ENCODE measurements around the gene AKAP1. TPM values are rescaled to one million over a fixed set of nuclear protein-coding genes. Genes with fewer than 3 reads are reported as not detected.
A peak's percentile ranks its signal among the peaks of the same experiment; 100 is the strongest.

AKAP1 gene
- total RNA-seq, 1 donor from 2014 or later: 214 TPM

GRCh38 chr17:57121308-57122042 lies 36.4 kb downstream of the AKAP1 start:
- no peak for DNase-seq
- no peak overlapping the region for H3K27ac ChIP-seq (replicated peaks)
- peaks cover 19% of the 10 kb centered on the region for H3K4me1 ChIP-seq
- peaks cover 86% of the 10 kb centered on the region for H3K36me3 ChIP-seq
- H3K9me3 ChIP-seq (replicated peaks): no peaks in the 10 kb centered on the region
- intact Hi-C loops (cut with micrococcal nuclease): loop anchor here (5.0 kb wide), 1 partner anchor 109 kb away; no protein-coding TSS in a partner anchor
- no peak overlapping the region for H3K4me3 ChIP-seq
- H3K27me3 ChIP-seq (ENCODE audit: low read depth): no peaks in the 10 kb centered on the region
- TF ChIP-seq CTCF (IDR thresholded peaks at IDR 0.05; ENCODE audit: borderline replicate concordance): peak; percentile 56

DNA sequence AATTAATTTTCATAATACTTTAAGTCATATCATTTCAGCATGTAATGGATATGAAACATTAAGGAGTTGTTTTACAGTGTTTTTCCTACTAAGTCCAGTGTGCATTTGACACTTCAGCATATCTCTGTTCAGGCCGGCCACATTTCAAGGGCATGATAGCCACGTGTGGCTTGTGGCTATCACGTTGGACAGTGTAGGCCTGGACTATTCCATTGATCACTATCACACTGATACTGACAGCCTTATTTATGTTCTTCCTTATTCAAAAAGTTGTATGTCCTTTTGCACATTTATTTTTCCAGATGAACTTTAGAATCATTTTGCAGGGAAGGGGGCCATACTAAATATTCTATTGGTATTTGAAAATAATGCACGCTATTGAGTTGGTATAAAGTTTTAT lies 39.0 kb downstream of the AKAP1 start:
- no peak overlapping the region for H3K27ac ChIP-seq (replicated peaks)
- H3K27me3 ChIP-seq (ENCODE audit: low read depth): no peaks in the 10 kb centered on the region
- H3K9me3 ChIP-seq (replicated peaks): no peaks in the 10 kb centered on the region
- H3K4me3 ChIP-seq: no peak overlapping the region
- no peak for DNase-seq
- intact Hi-C loops (cut with micrococcal nuclease): loop anchor here (5.0 kb wide), 1 partner anchor 112 kb away; no protein-coding TSS in a partner anchor
- peaks cover 61% of the 10 kb centered on the region for H3K36me3 ChIP-seq
- peaks cover 19% of the 10 kb centered on the region for H3K4me1 ChIP-seq
- no peak for TF ChIP-seq CTCF (IDR thresholded peaks at IDR 0.05; ENCODE audit: borderline replicate concordance)

GRCh38 chr17:57125406-57125805 lies 40.4 kb downstream of the AKAP1 start:
- no peaks in the 10 kb centered on the region for H3K27me3 ChIP-seq (ENCODE audit: low read depth)
- intact Hi-C loops (cut with micrococcal nuclease): no loop called here
- peaks cover 19% of the 10 kb centered on the region for H3K4me1 ChIP-seq
- no peaks in the 10 kb centered on the region for H3K9me3 ChIP-seq (replicated peaks)
- DNase-seq: no peak
- no peak overlapping the region for H3K27ac ChIP-seq (replicated peaks)
- TF ChIP-seq CTCF (IDR thresholded peaks at IDR 0.05; ENCODE audit: borderline replicate concordance): no peak
- H3K36me3 ChIP-seq: peaks cover 47% of the 10 kb centered on the region
- H3K4me3 ChIP-seq: no peak overlapping the region

GRCh38 chr17:57125866-57126265 lies 40.8 kb downstream of the AKAP1 start:
- Histone ChIP-seq H3K36me3 (peaks cover 43% of the 10 kb centered on the region), H3K9me3 (replicated peaks) (no peaks in the 10 kb centered on the region), H3K4me3 (no peak overlapping the region), H3K4me1 (peaks cover 15% of the 10 kb centered on the region), H3K27ac (replicated peaks) (no peak overlapping the region), H3K27me3 (ENCODE audit: low read depth) (no peaks in the 10 kb centered on the region)
- intact Hi-C loops (cut with micrococcal nuclease): no loop called here
- DNase-seq: no peak
- TF ChIP-seq CTCF (IDR thresholded peaks at IDR 0.05; ENCODE audit: borderline replicate concordance): no peak

DNA sequence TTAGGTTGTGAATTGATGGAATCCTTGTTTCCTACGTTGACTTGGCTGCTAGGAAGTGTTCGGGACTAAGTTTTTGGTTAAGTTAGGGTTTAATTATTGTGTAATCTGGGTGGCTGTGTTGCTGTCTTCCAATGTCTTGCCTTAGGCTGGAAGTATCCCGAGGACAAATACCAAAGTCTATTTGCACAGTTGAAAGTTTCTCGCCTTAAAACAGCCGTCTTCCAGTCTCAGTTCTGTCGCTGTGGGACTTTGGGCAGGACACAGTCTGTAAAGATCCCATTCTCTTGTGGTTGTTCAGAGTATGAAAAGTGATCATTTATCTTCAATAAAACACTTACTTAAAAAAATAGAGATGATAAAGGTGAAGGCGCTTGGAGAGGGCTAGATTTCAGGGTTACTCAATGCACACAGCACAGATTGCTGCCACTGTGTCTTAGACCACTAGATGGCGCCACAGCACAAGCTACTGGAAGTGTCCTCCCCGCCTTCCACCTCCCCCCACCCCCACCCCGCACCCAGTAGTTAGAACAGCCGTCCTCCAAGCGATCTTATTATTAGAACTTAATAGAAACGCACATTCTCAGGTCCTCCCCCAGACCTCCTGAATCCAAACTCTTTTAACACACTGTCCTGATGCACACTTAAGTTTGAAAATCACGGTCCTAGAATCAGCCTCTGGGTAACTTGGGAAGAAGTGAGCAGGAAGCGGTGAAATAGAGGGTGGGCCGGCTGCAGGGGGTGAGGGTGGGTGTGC lies 45.8 kb downstream of the AKAP1 start:
- intact Hi-C loops (cut with micrococcal nuclease): loop anchor here (10.0 kb wide), 1 partner anchor 614 kb away; the partner anchor contains the start of gene CCDC182
- no peaks in the 10 kb centered on the region for H3K4me1 ChIP-seq
- TF ChIP-seq CTCF (IDR thresholded peaks at IDR 0.05; ENCODE audit: borderline replicate concordance): peak; percentile 95
- no peaks in the 10 kb centered on the region for H3K9me3 ChIP-seq (replicated peaks)
- no peak overlapping the region for H3K4me3 ChIP-seq
- H3K36me3 ChIP-seq: peaks cover 5% of the 10 kb centered on the region
- peak; percentile 78 for DNase-seq
- H3K27me3 ChIP-seq (ENCODE audit: low read depth): no peaks in the 10 kb centered on the region
- no peak overlapping the region for H3K27ac ChIP-seq (replicated peaks)

Data from left ventricle myocardium inferior (tissue), 1 donor.